RWPE1 (cell line): Measurements from ENCODE around the gene DLGAP4.

Source experiments
- CTCF ChIA-PET: fragments of 350-600 bp; sonication (Branson Sonifier 250); formaldehyde crosslinking; extraction: SDS; loops from one replicate; lab custom pipeline; 2021; lab: Yijun Ruan, JAX
- POLR2A ChIA-PET: fragments of 400-600 bp; formaldehyde crosslinking; extraction: SDS; loops from one replicate; lab custom pipeline; 2020; ENCODE audit warnings: antibody characterized with exemption; ENCODE audit not compliant: low non-redundant PET; lab: Yijun Ruan, JAX
- DNase-seq: peaks from one replicate; pipeline ENCODE4 v3.0.0; 2012; ENCODE audit warnings: low spot score
- H3K27ac ChIP-seq: fragments of 450-650 bp; 2 replicates; pipeline ENCODE4 v1.5.1; 2017
- CTCF ChIP-seq: fragments of 450-650 bp; conservative IDR thresholded peaks from 2 replicates; pipeline ENCODE4 v1.5.1; 2017; ENCODE audit warnings: low read depth, mild to moderate bottlenecking

Gene DLGAP4

GRCh38 chr20:36315545-36316351 is 9.6 kb downstream of the DLGAP4 start:
- no peak for TF ChIP-seq CTCF
- ChIA-PET POLR2A (no interaction called here), CTCF (interaction anchor here (0.5 to 0.7 kb wide), 3 partner anchors 36 to 840 kb away, joined by 4 to 8 read pairs (median 4); no protein-coding TSS in a partner anchor)
- 0 out of 2 replicates have a peak overlapping the region, but pooled peaks have one; percentile 3 for H3K27ac ChIP-seq
- DNase-seq: no peak

- POLR2A ChIA-PET: no interaction called here
- TF ChIP-seq CTCF: no peak
- H3K27ac ChIP-seq: no peak overlapping the region
- DNase-seq: no peak
- CTCF ChIA-PET: interaction anchor here (1.0 to 1.5 kb wide), 2 partner anchors 18 to 115 kb away, joined by 3 read pairs; no protein-coding TSS in a partner anchor
Measured at GRCh38 chr20:36317675-36318074, 11.5 kb downstream of the DLGAP4 start.

GRCh38 chr20:36318166-36318565 is 12.0 kb downstream of the DLGAP4 start:
- ChIA-PET POLR2A (no interaction called here), CTCF (interaction anchor here (1.5 kb wide), 1 partner anchor 116 kb away, joined by 3 read pairs; no protein-coding TSS in a partner anchor)
- no peak for TF ChIP-seq CTCF

GRCh38 chr20:36319356-36320260 is 13.5 kb downstream of the DLGAP4 start:
- POLR2A ChIA-PET: no interaction called here
- CTCF ChIA-PET: interaction anchor here (0.6 to 0.9 kb wide), 3 partner anchors 23 to 1575 kb away, joined by 3 read pairs; no protein-coding TSS in a partner anchor
- no peak for TF ChIP-seq CTCF
- DNase-seq: no peak
- H3K27ac ChIP-seq: no peak overlapping the region

More at GRCh38 chr20:36318166-36318565, 12.0 kb downstream of the DLGAP4 start:
- H3K27ac ChIP-seq: no peak overlapping the region
- DNase-seq: no peak

- no peak for TF ChIP-seq CTCF
- no peak for DNase-seq
- H3K27ac ChIP-seq: no peak overlapping the region
- POLR2A ChIA-PET: no interaction called here
- CTCF ChIA-PET: no interaction called here
Measured at GRCh38 chr20:36320261-36320897, 14.2 kb downstream of the DLGAP4 start.
